Kidney (tissue), 14 donors: Measurements from ENCODE around the gene CRYGS. TPM values are rescaled to one million over a fixed set of nuclear protein-coding genes. Genes with fewer than 3 reads are reported as not detected.
"Not testable (repeated sequence)": the region's sequence is repeated elsewhere in the genome, so short reads cannot be mapped to it uniquely, and the experiment has no call there.

Experiments used
- DNase-seq, 5 donors: peaks; one replicate each; pipeline ENCODE4 v3.0.0-alpha.2; 2013 to 2020
- FAIRE-seq: peaks from 2 replicates; lab custom pipeline; 2012; peaks lifted over from hg19 to GRCh38; lab: Jason Lieb, UNC
- H3K27ac ChIP-seq, 2 donors: one replicate each; pipeline ENCODE4 v1.7.0; 2013; ENCODE audit warnings: low read depth in 2 of 2, low read length in 2 of 2, inconsistent platforms in 1 of 2
- H3K27me3 ChIP-seq: one replicate; pipeline ENCODE4 v1.7.1; 2013; ENCODE audit warnings: low read length, inconsistent platforms; ENCODE audit not compliant: control insufficient read depth, insufficient read depth
- H3K36me3 ChIP-seq, 3 donors: one replicate each; pipeline versions ENCODE4 v1.7.0 to v1.7.1; 2013; ENCODE audit warnings: low read length in 3 of 3, control low read depth in 1 of 3, inconsistent platforms in 1 of 3; ENCODE audit not compliant: insufficient read depth in 3 of 3, control insufficient read depth in 2 of 3
- H3K4me1 ChIP-seq, 3 donors: one replicate each; pipeline versions ENCODE4 v1.7.0 to v1.7.1; 2013; ENCODE audit warnings: low read length in 3 of 3, inconsistent platforms in 1 of 3, low read depth in 1 of 3; ENCODE audit not compliant: control insufficient read depth in 2 of 3, insufficient read depth in 2 of 3
- H3K4me3 ChIP-seq, 3 donors: one replicate each; pipeline versions ENCODE4 v1.7.0 to v1.8.1; 2013; ENCODE audit warnings: low read length in 3 of 3, control low read depth in 1 of 3, inconsistent platforms in 1 of 3
- H3K9ac ChIP-seq, 3 donors: one replicate each; pipeline versions ENCODE4 v1.7.0 to v1.7.1; 2013; ENCODE audit warnings: low read length in 3 of 3, control low read depth in 1 of 3, inconsistent platforms in 1 of 3
- H3K9me3 ChIP-seq, 3 donors: one replicate each; pipeline versions ENCODE4 v1.7.0 to v1.7.1; 2013; ENCODE audit warnings: low read length in 3 of 3, control low read depth in 1 of 3, inconsistent platforms in 1 of 3; ENCODE audit not compliant: control insufficient read depth in 2 of 3, insufficient read depth in 1 of 3
- intact Hi-C: fragments of 100-400 bp; cut with DNase I; formaldehyde crosslinking; loops from one replicate; pipeline ENCODE4 v1.11.1; 2022
- polyA plus RNA-seq: library from polyadenylated mRNA; stranded (reverse); fragments of 350-450 nt; fragmentation: Illumina TruSeq; extraction: RNeasy Lipid Tissue Mini Kit (QIAGEN cat#74804); gene quantifications from one replicate; pipeline ENCODE4 v1.2.3, GENCODE V29; 2014; ENCODE audit warnings: low read depth, low replicate concordance; ENCODE audit not compliant: insufficient read depth
- total RNA-seq: library from RNA; stranded (reverse); fragmentation: NEBNext Ultra II Directional; extraction: Animal tissue kit (Norgen Biotek cat#: 25700); gene quantifications from one replicate; pipeline ENCODE4 v1.2.1, GENCODE V29; 2021
- TF ChIP-seq, protein P1 (sequence below): IDR thresholded peaks from 3 replicates; pipeline ENCODE4 v1.5.1; 2012; ENCODE audit warnings: mild to moderate bottlenecking, moderate library complexity, borderline replicate concordance; ENCODE audit not compliant: insufficient read depth; ENCODE audit errors: extremely low read depth
- donor health status: control.
- donor health status: control.
- donor health status: control.
- donor health status: control.
- donor health status: control.
- donor health status: DM: yes; HTN: yes; CAD: no.
- donor health status: Normal renal cell carcinoma (clear cell type).

CRYGS gene
- total and polyA plus RNA-seq, 2 donors from 2014 or later = 2.9 to 3.7 TPM

- no peak for DNase-seq
- H3K27me3 ChIP-seq = no peaks in the 10 kb centered on the region
- H3K4me3 ChIP-seq = peak overlapping the region; percentile 75 to 98 (median 91)
- no peak for FAIRE-seq
- intact Hi-C loops = no loop called here
- H3K9me3 ChIP-seq = no peaks in the 10 kb centered on the region
- H3K9ac ChIP-seq = peak overlapping the region; percentile 20 to 87 (median 73)
- peaks cover 0 to 10% (median 8%) of the 10 kb centered on the region in 3 donors for H3K36me3 ChIP-seq
- TF ChIP-seq, protein P1, sequence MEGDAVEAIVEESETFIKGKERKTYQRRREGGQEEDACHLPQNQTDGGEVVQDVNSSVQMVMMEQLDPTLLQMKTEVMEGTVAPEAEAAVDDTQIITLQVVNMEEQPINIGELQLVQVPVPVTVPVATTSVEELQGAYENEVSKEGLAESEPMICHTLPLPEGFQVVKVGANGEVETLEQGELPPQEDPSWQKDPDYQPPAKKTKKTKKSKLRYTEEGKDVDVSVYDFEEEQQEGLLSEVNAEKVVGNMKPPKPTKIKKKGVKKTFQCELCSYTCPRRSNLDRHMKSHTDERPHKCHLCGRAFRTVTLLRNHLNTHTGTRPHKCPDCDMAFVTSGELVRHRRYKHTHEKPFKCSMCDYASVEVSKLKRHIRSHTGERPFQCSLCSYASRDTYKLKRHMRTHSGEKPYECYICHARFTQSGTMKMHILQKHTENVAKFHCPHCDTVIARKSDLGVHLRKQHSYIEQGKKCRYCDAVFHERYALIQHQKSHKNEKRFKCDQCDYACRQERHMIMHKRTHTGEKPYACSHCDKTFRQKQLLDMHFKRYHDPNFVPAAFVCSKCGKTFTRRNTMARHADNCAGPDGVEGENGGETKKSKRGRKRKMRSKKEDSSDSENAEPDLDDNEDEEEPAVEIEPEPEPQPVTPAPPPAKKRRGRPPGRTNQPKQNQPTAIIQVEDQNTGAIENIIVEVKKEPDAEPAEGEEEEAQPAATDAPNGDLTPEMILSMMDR = no peak
- H3K27ac ChIP-seq = peak overlapping the region; percentile 80 to 89
- H3K4me1 ChIP-seq = peaks cover 0 to 17% (median 0%) of the 10 kb centered on the region in 3 donors
Measured at GRCh38 chr3:186570941-186571643, 26.9 kb upstream of the CRYGS start.

DNA sequence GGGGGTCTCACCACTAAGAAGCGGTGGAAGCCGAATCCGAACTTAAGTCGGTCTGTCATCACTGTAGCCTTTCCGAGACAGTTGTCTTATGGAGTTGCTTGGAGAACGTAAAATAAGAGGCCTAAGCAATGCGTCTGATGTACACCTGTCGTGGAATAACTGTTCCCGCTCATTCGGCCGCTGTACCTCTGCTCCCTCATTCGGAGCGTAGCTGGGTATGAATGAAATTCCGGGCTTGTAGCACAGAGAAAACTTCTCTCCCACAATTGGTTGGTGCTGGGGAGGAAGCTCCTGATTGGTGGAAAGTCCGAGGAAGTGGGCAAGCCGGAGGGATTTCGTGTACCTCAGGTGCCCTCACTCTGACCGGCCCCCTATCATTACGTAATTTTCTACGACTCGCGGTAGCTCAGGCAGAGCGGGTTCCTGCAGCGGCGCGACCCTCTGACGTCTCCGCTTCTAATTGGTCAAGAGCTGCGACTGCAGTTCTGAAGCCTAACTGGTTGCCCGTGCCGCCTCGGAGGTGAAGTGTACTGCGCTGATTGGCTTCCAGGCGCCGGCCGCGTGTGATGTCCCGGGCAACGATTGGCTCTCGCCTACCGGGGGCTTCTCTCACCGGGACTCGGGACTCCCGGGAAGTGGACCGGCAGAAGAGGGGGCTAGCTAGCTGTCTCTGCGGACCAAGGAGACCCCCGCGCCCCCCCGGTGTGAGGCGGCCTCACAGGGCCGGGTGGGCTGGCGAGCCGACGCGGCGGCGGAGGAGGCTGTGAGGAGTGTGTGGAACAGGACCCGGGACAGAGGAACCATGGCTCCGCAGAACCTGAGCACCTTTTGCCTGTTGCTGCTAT lies 26.1 kb upstream of the CRYGS start, which contains the start of gene DNAJB11:
Gene DNAJB11 (plus strand): TSS at position 625 of the 845 bp plus-strand sequence. CDS start 178 bp downstream, at position 803.
- intact Hi-C loops = no loop called here
- Histone ChIP-seq H3K36me3 (peaks cover 0 to 4% (median 2%) of the 10 kb centered on the region in 3 donors), H3K27me3 (no peaks in the 10 kb centered on the region), H3K9me3 (no peaks in the 10 kb centered on the region), H3K27ac (peak within 1 kb of the TSS; percentile 80 to 89), H3K9ac (peak within 1 kb of the TSS; percentile 20 to 99 (median 87)), H3K4me1 (peaks cover 0 to 17% (median 0%) of the 10 kb centered on the region in 3 donors), H3K4me3 (peak within 1 kb of the TSS; percentile 77 to 98 (median 91))
- TF ChIP-seq, protein P1 = no peak
- peak; percentile 99 for FAIRE-seq
- DNase-seq = peak; percentile 100

DNA sequence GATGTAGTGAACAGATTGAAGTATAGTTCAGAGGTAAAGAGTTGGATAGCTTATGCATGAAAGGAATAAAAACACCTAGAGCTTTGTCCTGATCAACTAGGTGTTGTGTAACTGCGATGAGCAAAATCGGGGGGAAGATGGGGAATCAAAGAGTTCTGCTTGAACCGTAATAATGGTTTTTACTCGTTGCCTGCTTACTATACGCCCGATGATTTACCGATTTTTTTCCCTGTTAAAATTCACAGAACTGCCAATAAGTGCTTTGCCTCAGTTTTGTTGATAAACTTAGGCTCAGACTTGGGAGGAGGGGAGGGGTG lies 25.6 kb upstream of the CRYGS start:
- TF ChIP-seq, protein P1 = no peak
- H3K9ac ChIP-seq = peak overlapping the region; percentile 5 to 99 (median 70)
- no peaks in the 10 kb centered on the region for H3K27me3 ChIP-seq
- H3K36me3 ChIP-seq = peaks cover 0 to 4% (median 2%) of the 10 kb centered on the region in 3 donors
- H3K9me3 ChIP-seq = no peaks in the 10 kb centered on the region
- peak overlapping the region; percentile 77 to 98 (median 90) for H3K4me3 ChIP-seq
- DNase-seq = peak in 1 of 5 donors; percentile 5
- intact Hi-C loops = no loop called here
- H3K4me1 ChIP-seq = peaks cover 0 to 17% (median 0%) of the 10 kb centered on the region in 3 donors
- H3K27ac ChIP-seq = peak overlapping the region; percentile 52 to 56
- no peak for FAIRE-seq

- FAIRE-seq, H3K4me3 ChIP-seq, intact Hi-C loops, H3K36me3 ChIP-seq, H3K27ac ChIP-seq, H3K27me3 ChIP-seq, H3K9me3 ChIP-seq: not testable (repeated sequence)
- H3K9ac ChIP-seq = peak overlapping the region in 1 of 3 donors; percentile 99
- H3K4me1 ChIP-seq = peaks cover 0 to 17% (median 0%) of the 10 kb centered on the region in 3 donors
- peak in 1 of 5 donors; percentile 52 for DNase-seq
Measured at GRCh38 chr3:186569361-186569760, 25.2 kb upstream of the CRYGS start.
